ENCODE data around the gene DNAI2.
A peak's percentile ranks its signal among the peaks of the same experiment; 100 is the strongest.
"Not testable (repeated sequence)": the region's sequence is repeated elsewhere in the genome, so short reads cannot be mapped to it uniquely, and the experiment has no call there.

Gene DNAI2

GRCh38 chr17:74260525-74260850 is 13.5 kb upstream of the DNAI2 start:
- no peaks in the 10 kb centered on the region for H3K9me3 ChIP-seq (ENCODE audit: control insufficient read depth, insufficient read depth, low read length)
- no CpG with 5 or more reads among the region's 6 CpGs for WGBS (ENCODE audit: insufficient coverage, insufficient read length)
- no peaks in the 10 kb centered on the region for H3K36me3 ChIP-seq (ENCODE audit: control insufficient read depth, insufficient read depth, low read length)
- no peak overlapping the region for H3K27ac ChIP-seq (ENCODE audit: low read length)
- peaks cover 5% of the 10 kb centered on the region for H3K4me1 ChIP-seq (ENCODE audit: control insufficient read depth, insufficient read depth, low read length)
- peak; percentile 22 for DNase-seq (ENCODE audit: low read depth, low spot score)
- no peak overlapping the region for H3K4me3 ChIP-seq (ENCODE audit: low read length)
- no peaks in the 10 kb centered on the region for H3K27me3 ChIP-seq (ENCODE audit: control insufficient read depth, insufficient read depth, low read length)

- no peak overlapping the region for H3K27ac ChIP-seq (ENCODE audit: low read length)
- H3K4me3 ChIP-seq (ENCODE audit: low read length): no peak overlapping the region
- no peaks in the 10 kb centered on the region for H3K36me3 ChIP-seq (ENCODE audit: control insufficient read depth, insufficient read depth, low read length)
- H3K9me3 ChIP-seq (ENCODE audit: control insufficient read depth, insufficient read depth, low read length): no peaks in the 10 kb centered on the region
- no peaks in the 10 kb centered on the region for H3K27me3 ChIP-seq (ENCODE audit: control insufficient read depth, insufficient read depth, low read length)
- no CpG with 5 or more reads among the region's 7 CpGs for WGBS (ENCODE audit: insufficient coverage, insufficient read length)
- peaks cover 5% of the 10 kb centered on the region for H3K4me1 ChIP-seq (ENCODE audit: control insufficient read depth, insufficient read depth, low read length)
- no peak for DNase-seq (ENCODE audit: low read depth, low spot score)
Observed at GRCh38 chr17:74262601-74263000, 11.4 kb upstream of the DNAI2 start.

- H3K27me3 ChIP-seq (ENCODE audit: control insufficient read depth, insufficient read depth, low read length); H3K36me3 ChIP-seq (ENCODE audit: control insufficient read depth, insufficient read depth, low read length); H3K27ac ChIP-seq (ENCODE audit: low read length); DNase-seq (ENCODE audit: low read depth, low spot score); H3K9me3 ChIP-seq (ENCODE audit: control insufficient read depth, insufficient read depth, low read length); H3K4me1 ChIP-seq (ENCODE audit: control insufficient read depth, insufficient read depth, low read length); H3K4me3 ChIP-seq (ENCODE audit: low read length): not testable (repeated sequence)
- no CpG with 5 or more reads among the region's 4 CpGs for WGBS (ENCODE audit: insufficient coverage, insufficient read length)
Observed at GRCh38 chr17:74267054-74267453, 7.0 kb upstream of the DNAI2 start.

GRCh38 chr17:74267579-74267978 is 6.5 kb upstream of the DNAI2 start:
- DNase-seq (ENCODE audit: low read depth, low spot score): no peak

GRCh38 chr17:74267987-74268499 is 6.0 kb upstream of the DNAI2 start:
- no CpG with 5 or more reads among the region's 17 CpGs for WGBS (ENCODE audit: insufficient coverage, insufficient read length)
- Histone ChIP-seq H3K27ac (ENCODE audit: low read length) (no peak overlapping the region), H3K9me3 (ENCODE audit: control insufficient read depth, insufficient read depth, low read length) (no peaks in the 10 kb centered on the region), H3K36me3 (ENCODE audit: control insufficient read depth, insufficient read depth, low read length) (no peaks in the 10 kb centered on the region), H3K27me3 (ENCODE audit: control insufficient read depth, insufficient read depth, low read length) (no peaks in the 10 kb centered on the region), H3K4me1 (ENCODE audit: control insufficient read depth, insufficient read depth, low read length) (peaks cover 2% of the 10 kb centered on the region), H3K4me3 (ENCODE audit: low read length) (no peak overlapping the region)
- DNase-seq (ENCODE audit: low read depth, low spot score): no peak

More at GRCh38 chr17:74267579-74267978, 6.5 kb upstream of the DNAI2 start:
- Histone ChIP-seq H3K27ac (ENCODE audit: low read length) (no peak overlapping the region), H3K36me3 (ENCODE audit: control insufficient read depth, insufficient read depth, low read length) (no peaks in the 10 kb centered on the region), H3K4me3 (ENCODE audit: low read length) (no peak overlapping the region), H3K9me3 (ENCODE audit: control insufficient read depth, insufficient read depth, low read length) (no peaks in the 10 kb centered on the region), H3K4me1 (ENCODE audit: control insufficient read depth, insufficient read depth, low read length) (no peaks in the 10 kb centered on the region), H3K27me3 (ENCODE audit: control insufficient read depth, insufficient read depth, low read length) (no peaks in the 10 kb centered on the region)
- no CpG with 5 or more reads among the region's 7 CpGs for WGBS (ENCODE audit: insufficient coverage, insufficient read length)

- H3K9me3 ChIP-seq (ENCODE audit: control insufficient read depth, insufficient read depth, low read length): no peaks in the 10 kb centered on the region
- H3K27me3 ChIP-seq (ENCODE audit: control insufficient read depth, insufficient read depth, low read length): no peaks in the 10 kb centered on the region
- H3K36me3 ChIP-seq (ENCODE audit: control insufficient read depth, insufficient read depth, low read length): no peaks in the 10 kb centered on the region
- no peak overlapping the region for H3K4me3 ChIP-seq (ENCODE audit: low read length)
- WGBS (ENCODE audit: insufficient coverage, insufficient read length): no CpG with 5 or more reads among the region's 8 CpGs
- no peak for DNase-seq (ENCODE audit: low read depth, low spot score)
- peaks cover 2% of the 10 kb centered on the region for H3K4me1 ChIP-seq (ENCODE audit: control insufficient read depth, insufficient read depth, low read length)
- no peak overlapping the region for H3K27ac ChIP-seq (ENCODE audit: low read length)
Observed at GRCh38 chr17:74268558-74268957, 5.5 kb upstream of the DNAI2 start.

- no CpG with 5 or more reads among the region's 10 CpGs for WGBS (ENCODE audit: insufficient coverage, insufficient read length)
- Histone ChIP-seq H3K27ac (ENCODE audit: low read length) (no peak overlapping the region), H3K27me3 (ENCODE audit: control insufficient read depth, insufficient read depth, low read length) (no peaks in the 10 kb centered on the region; the same call in 1 of the 2 replicates), H3K4me1 (ENCODE audit: control insufficient read depth, insufficient read depth, low read length) (peaks cover 2% of the 10 kb centered on the region), H3K36me3 (ENCODE audit: control insufficient read depth, insufficient read depth, low read length) (no peaks in the 10 kb centered on the region), H3K9me3 (ENCODE audit: control insufficient read depth, insufficient read depth, low read length) (no peaks in the 10 kb centered on the region), H3K4me3 (ENCODE audit: low read length) (no peak overlapping the region)
- DNase-seq (ENCODE audit: low read depth, low spot score): no peak
Observed at GRCh38 chr17:74270333-74270732, 3.7 kb upstream of the DNAI2 start.

GRCh38 chr17:74271281-74271680 is 2.8 kb upstream of the DNAI2 start:
- Histone ChIP-seq H3K27me3 (ENCODE audit: control insufficient read depth, insufficient read depth, low read length) (no peaks in the 10 kb centered on the region; the same call in 1 of the 2 replicates), H3K36me3 (ENCODE audit: control insufficient read depth, insufficient read depth, low read length) (no peaks in the 10 kb centered on the region), H3K27ac (ENCODE audit: low read length) (no peak overlapping the region), H3K4me1 (ENCODE audit: control insufficient read depth, insufficient read depth, low read length) (peaks cover 2% of the 10 kb centered on the region), H3K4me3 (ENCODE audit: low read length) (no peak overlapping the region), H3K9me3 (ENCODE audit: control insufficient read depth, insufficient read depth, low read length) (no peaks in the 10 kb centered on the region)
- no CpG with 5 or more reads among the region's 3 CpGs for WGBS (ENCODE audit: insufficient coverage, insufficient read length)
- no peak for DNase-seq (ENCODE audit: low read depth, low spot score)

- whole genome bisulfite sequencing (ENCODE audit: insufficient coverage, insufficient read length): no CpG with 5 or more reads among the region's 13 CpGs
- Histone ChIP-seq H3K27me3 (ENCODE audit: control insufficient read depth, insufficient read depth, low read length) (no peaks in the 10 kb centered on the region; the same call in 1 of the 2 replicates), H3K4me1 (ENCODE audit: control insufficient read depth, insufficient read depth, low read length) (peaks cover 2% of the 10 kb centered on the region), H3K27ac (ENCODE audit: low read length) (no peak overlapping the region), H3K9me3 (ENCODE audit: control insufficient read depth, insufficient read depth, low read length) (no peaks in the 10 kb centered on the region), H3K4me3 (ENCODE audit: low read length) (no peak overlapping the region), H3K36me3 (ENCODE audit: control insufficient read depth, insufficient read depth, low read length) (no peaks in the 10 kb centered on the region)
- no peak for DNase-seq (ENCODE audit: low read depth, low spot score)
Observed at GRCh38 chr17:74271901-74272561, 2.0 kb upstream of the DNAI2 start.

- Histone ChIP-seq H3K36me3 (ENCODE audit: control insufficient read depth, insufficient read depth, low read length) (no peaks in the 10 kb centered on the region), H3K9me3 (ENCODE audit: control insufficient read depth, insufficient read depth, low read length) (no peaks in the 10 kb centered on the region), H3K4me3 (ENCODE audit: low read length) (no peak overlapping the region), H3K27ac (ENCODE audit: low read length) (no peak overlapping the region), H3K27me3 (ENCODE audit: control insufficient read depth, insufficient read depth, low read length) (no peaks in the 10 kb centered on the region; the same call in 1 of the 2 replicates), H3K4me1 (ENCODE audit: control insufficient read depth, insufficient read depth, low read length) (peaks cover 2% of the 10 kb centered on the region)
- no CpG with 5 or more reads among the region's 10 CpGs for WGBS (ENCODE audit: insufficient coverage, insufficient read length)
- no peak for DNase-seq (ENCODE audit: low read depth, low spot score)
Observed at GRCh38 chr17:74272731-74273201, 1.3 kb upstream of the DNAI2 start.
